ENCODE results near the gene ZSCAN23. TPM values are rescaled to one million over a fixed set of nuclear protein-coding genes. Genes with fewer than 3 reads are reported as not detected.
"Not testable (repeated sequence)": the region's sequence is repeated elsewhere in the genome, so short reads cannot be mapped to it uniquely, and the experiment has no call there.

Gene ZSCAN23
- total RNA-seq, 1 donor from 2014 or later: 1.7 TPM

DNA sequence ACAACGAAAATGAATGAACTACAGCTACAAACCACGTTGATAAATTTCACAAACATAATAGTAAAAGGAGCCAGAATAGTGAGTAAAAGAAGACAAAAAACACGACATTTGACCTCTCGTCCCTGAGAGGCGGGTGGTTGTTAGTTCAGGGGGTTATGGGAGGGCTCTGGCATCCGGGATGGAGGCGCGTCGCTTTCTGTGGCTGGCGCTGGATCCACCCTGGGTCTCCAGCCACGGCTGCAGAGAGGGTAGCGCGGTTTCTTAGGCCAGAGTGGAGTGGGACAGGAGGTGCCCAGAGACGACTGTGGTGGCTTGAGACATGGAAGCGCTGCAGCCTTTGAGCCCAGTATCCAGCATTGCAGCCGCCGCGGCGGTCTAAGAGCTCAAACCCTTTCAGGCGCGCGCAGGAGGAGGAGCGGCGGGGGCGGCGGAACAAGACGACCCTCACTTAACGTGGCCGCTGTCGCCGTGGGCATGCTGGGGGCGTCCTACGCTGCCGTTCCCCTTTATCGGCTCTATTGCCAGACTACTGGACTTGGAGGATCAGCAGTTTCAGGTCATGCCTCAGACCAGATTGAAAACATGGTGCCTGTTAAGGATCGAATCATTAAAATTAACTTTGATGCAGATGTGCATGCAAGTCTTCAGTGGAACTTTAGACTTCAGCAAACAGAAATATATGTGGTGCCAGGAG lies 3.7 kb upstream of the ZSCAN23 start:
- H3K27me3 ChIP-seq (ENCODE audit: low read depth): peaks cover 44% of the 10 kb centered on the region
- H3K4me1 ChIP-seq: peaks cover 4% of the 10 kb centered on the region
- intact Hi-C loops (cut with DNase I): no loop called here
- no peak for DNase-seq
- no peak for ATAC-seq
- H3K4me3 ChIP-seq: peak overlapping the region; percentile 7
- TF ChIP-seq, protein P1, sequence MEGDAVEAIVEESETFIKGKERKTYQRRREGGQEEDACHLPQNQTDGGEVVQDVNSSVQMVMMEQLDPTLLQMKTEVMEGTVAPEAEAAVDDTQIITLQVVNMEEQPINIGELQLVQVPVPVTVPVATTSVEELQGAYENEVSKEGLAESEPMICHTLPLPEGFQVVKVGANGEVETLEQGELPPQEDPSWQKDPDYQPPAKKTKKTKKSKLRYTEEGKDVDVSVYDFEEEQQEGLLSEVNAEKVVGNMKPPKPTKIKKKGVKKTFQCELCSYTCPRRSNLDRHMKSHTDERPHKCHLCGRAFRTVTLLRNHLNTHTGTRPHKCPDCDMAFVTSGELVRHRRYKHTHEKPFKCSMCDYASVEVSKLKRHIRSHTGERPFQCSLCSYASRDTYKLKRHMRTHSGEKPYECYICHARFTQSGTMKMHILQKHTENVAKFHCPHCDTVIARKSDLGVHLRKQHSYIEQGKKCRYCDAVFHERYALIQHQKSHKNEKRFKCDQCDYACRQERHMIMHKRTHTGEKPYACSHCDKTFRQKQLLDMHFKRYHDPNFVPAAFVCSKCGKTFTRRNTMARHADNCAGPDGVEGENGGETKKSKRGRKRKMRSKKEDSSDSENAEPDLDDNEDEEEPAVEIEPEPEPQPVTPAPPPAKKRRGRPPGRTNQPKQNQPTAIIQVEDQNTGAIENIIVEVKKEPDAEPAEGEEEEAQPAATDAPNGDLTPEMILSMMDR (IDR thresholded peaks at IDR 0.05): no peak
- H3K36me3 ChIP-seq: no peaks in the 10 kb centered on the region
- H3K9me3 ChIP-seq: no peaks in the 10 kb centered on the region
- H3K27ac ChIP-seq: no peak overlapping the region

DNA sequence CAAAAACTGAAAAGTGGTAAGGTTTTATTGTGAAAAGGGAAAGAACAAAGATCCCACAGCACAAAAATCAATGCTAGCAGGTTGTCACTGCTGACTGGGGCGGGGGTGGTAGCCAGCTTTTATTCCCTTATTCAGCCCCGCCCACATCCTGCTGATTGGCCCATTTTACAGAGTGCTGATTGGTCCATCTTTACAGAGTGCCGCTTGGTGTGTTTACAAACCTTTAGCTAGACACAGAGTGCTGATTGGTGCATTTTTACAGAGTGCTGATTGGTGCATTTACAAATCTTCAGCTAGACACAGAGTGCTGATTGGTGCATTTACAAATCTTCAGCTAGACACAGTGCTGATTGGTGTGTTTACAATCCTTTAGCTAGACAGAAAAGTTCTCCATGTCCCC lies 1.5 kb upstream of the ZSCAN23 start:
- H3K4me1 ChIP-seq; H3K36me3 ChIP-seq; intact Hi-C loops (cut with DNase I); DNase-seq; ATAC-seq; H3K27ac ChIP-seq; H3K4me3 ChIP-seq; H3K9me3 ChIP-seq: not testable (repeated sequence)
- H3K27me3 ChIP-seq (ENCODE audit: low read depth): peaks cover 44% of the 10 kb centered on the region

DNA sequence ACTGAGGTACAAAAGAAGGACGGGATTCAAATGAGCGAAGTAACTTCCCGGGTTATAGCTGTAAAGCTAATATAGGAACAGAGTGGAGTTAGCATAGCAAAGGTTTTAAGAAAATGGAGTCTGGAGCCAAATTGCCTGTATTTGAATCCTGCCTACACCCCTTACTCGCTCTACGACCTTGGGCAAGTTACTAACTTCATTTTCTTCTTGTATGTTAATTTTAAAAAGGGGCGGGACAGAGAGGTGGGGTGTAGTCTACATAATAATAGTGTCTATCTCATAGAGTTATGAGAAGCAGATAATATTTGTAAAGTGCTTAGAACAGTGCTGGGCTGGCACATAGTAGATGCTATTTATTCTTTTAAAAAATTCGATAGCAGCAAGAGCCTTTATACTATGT lies 705 bp downstream of the ZSCAN23 start:
- peaks cover 26% of the 10 kb centered on the region for H3K27me3 ChIP-seq (ENCODE audit: low read depth)
- H3K36me3 ChIP-seq: no peaks in the 10 kb centered on the region
- H3K4me3 ChIP-seq: peak overlapping the region; percentile 65
- H3K9me3 ChIP-seq: no peaks in the 10 kb centered on the region
- no peak overlapping the region for H3K27ac ChIP-seq
- DNase-seq (no peak), ATAC-seq (no peak)
- intact Hi-C loops (cut with DNase I): no loop called here
- peaks cover 4% of the 10 kb centered on the region for H3K4me1 ChIP-seq
- TF ChIP-seq, protein P1 (IDR thresholded peaks at IDR 0.05): no peak

DNA sequence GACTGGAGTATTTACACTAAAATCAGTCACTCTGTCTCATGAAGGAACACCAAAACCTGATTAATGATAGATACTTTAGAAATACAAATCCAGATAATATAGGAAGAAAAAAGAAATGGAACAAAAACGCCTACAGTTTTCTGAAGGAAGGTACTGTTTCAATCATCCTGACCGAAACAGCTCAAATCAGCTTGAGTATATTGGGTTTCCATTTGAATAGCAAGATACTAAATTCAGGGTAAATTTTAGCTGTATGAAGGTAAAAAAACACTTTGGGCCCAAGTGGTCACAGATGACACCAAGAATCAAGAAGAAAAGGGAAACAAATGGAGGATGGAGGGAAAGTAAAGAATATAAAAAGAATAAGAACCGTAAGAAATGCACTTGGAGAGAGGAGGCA lies 6.9 kb downstream of the ZSCAN23 start:
- DNase-seq: no peak
- Histone ChIP-seq H3K4me3 (no peak overlapping the region), H3K4me1 (no peaks in the 10 kb centered on the region), H3K27ac (no peak overlapping the region), H3K36me3 (peaks cover 4% of the 10 kb centered on the region), H3K9me3 (no peaks in the 10 kb centered on the region), H3K27me3 (ENCODE audit: low read depth) (no peaks in the 10 kb centered on the region)
- TF ChIP-seq, protein P1 (IDR thresholded peaks at IDR 0.05): no peak
- ATAC-seq: no peak
- intact Hi-C loops (cut with DNase I): no loop called here

DNA sequence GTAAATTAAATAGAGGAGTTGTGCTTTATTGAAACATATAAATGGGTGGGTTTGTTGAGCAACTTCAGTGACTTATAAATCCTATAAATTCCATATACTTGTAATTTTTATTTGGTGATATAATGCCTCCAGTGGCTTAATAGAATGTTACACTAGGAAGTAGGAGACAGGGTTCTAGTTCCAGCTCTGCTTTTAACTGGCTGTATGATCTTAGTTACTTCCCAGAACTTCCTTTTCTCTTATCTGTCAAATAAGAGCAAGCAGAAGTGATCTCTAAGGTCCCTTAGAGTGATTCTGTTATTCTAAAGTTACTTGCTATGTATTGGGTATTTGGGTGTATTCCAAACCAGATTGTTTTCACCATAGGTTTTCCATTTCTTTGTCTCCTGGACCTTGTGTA lies 10.2 kb downstream of the ZSCAN23 start:
- no peak overlapping the region for H3K27ac ChIP-seq
- peaks cover 4% of the 10 kb centered on the region for H3K36me3 ChIP-seq
- TF ChIP-seq, protein P1 (IDR thresholded peaks at IDR 0.05): no peak
- intact Hi-C loops (cut with DNase I): no loop called here
- no peaks in the 10 kb centered on the region for H3K9me3 ChIP-seq
- H3K27me3 ChIP-seq (ENCODE audit: low read depth): no peaks in the 10 kb centered on the region
- no peak for ATAC-seq
- no peaks in the 10 kb centered on the region for H3K4me1 ChIP-seq
- DNase-seq: no peak
- no peak overlapping the region for H3K4me3 ChIP-seq

DNA sequence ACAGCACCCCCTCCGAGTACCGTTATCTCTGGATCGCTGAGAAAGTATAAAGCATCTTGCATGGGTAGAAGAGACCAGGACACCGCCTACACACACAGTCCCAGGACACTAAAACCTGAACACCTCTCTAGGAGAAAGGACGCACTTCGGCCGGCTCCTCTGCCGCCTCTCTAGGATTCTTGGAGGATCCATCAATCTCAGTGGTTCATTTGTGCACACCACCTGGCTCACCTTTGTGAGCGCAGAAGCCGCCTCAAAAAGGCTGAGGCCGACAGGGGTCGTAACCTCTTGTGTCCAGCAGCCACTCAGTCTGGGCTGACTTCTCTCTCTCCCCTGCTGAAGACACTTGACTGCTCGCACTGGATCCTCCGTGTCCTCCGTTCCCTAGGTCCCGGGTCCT lies 13.5 kb downstream of the ZSCAN23 start:
- no peak for DNase-seq
- no peak overlapping the region for H3K27ac ChIP-seq
- no peaks in the 10 kb centered on the region for H3K27me3 ChIP-seq (ENCODE audit: low read depth)
- H3K4me1 ChIP-seq: no peaks in the 10 kb centered on the region
- no peak overlapping the region for H3K4me3 ChIP-seq
- peaks cover 8% of the 10 kb centered on the region for H3K9me3 ChIP-seq
- ATAC-seq: no peak
- peaks cover 4% of the 10 kb centered on the region for H3K36me3 ChIP-seq
- TF ChIP-seq, protein P1 (IDR thresholded peaks at IDR 0.05): no peak
- intact Hi-C loops (cut with DNase I): no loop called here

Data from lower lobe of right lung (tissue), 2 donors.